ENCODE measurements around the gene KIAA0586. TPM values are rescaled to one million over a fixed set of nuclear protein-coding genes. Genes with fewer than 3 reads are reported as not detected.
"Not testable (repeated sequence)": the region's sequence is repeated elsewhere in the genome, so short reads cannot be mapped to it uniquely, and the experiment has no call there.

KIAA0586 gene
- total RNA-seq, 2 experiments from 2014 or later, result 19.1 to 20.6 TPM

DNA sequence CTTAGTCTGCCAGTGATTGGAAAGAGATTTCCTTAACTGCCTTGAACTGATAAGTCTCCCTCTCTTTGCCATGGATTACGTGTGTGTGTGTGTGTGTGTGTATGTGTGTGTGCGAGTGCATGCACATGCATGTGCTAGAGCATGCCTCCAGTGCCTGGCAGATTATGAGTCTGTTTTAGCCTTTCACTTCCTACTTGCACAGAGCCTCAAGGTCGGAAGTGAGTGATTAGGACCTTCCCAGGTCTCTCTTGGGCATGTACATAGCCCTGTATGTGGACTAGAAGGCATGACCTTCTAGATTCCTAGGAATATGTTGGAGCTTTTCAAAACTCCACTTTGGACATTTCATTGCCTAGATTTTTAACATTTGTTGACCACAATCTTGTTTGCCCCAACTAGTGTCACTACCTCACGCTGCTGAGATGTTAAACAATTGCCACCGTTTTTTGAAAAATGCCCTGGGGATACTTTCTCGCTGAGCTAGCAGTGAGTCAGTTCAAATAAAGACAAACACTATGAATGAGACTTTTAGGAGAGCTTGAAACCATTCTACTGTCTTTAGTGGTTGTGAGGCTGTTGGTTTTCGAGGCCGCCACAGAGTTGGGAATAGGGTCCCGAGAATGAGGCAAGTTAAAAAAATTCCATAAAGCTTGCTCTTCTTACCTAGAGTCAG lies 28.2 kb downstream of the KIAA0586 start:
- ChIA-PET CTCF (no interaction called here), POLR2A (no interaction called here)

DNA sequence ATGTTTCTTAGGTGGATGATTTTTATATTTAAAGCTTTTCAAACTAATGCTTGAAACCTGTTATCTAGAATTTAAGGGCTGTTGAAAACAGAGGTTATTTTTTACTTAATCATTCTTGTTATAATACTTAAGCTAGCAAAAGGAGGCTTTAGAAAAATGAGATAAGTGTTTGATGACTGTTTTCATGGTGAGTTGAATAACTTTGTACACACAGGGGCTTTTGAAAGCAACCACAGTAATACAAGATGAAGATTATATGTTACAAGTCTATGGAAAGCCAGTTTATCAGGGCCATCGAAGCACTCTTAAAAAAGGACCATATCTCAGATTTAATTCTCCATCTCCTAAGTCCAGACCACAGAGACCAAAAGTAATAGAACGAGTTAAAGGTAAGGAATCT lies 33.3 kb downstream of the KIAA0586 start:
- ChIA-PET CTCF (interaction anchor here (0.6 kb wide), 1 partner anchor 1032 kb away, joined by 4 read pairs; no protein-coding TSS in a partner anchor), POLR2A (no interaction called here)

DNA sequence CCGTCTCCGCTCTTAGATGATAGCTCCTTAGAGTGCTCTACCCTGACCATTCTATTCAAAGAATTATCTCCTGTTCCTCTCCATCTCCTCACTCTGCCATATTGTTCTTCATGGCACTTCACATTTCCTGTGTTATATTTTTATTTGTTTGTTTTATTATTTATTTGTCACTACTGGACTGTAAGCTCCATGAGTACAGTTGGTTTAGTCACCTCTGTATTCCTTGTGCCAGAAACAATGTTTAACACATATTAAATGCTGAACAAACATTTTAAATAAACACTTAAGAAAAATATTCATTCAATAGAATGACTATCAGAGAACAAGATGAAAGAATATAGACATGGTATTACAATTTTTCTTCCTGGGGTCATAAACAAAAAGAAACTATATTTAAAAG lies 35.6 kb downstream of the KIAA0586 start:
- ChIA-PET CTCF (no interaction called here), POLR2A (interaction anchor here (1.0 kb wide), 1 partner anchor 101 kb away, joined by 3 read pairs; no protein-coding TSS in a partner anchor)

DNA sequence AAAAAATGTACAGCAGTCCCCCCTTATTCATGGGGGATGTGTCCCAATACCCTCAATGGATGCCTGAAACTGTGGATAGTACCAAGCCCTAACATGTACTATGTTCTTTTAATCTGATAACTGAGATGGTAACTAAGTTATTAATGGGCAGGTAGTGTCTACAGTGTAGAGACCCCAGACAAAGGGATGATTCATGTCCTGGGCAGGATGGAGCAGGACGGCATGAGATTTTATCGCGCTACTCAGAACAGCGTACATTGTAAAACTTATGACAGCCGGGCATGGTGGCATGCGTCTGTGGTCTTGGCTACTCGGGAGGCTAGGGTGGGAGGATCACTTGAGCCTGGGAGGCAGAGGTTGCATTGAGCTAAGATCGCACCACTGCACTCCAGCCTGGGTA lies 37.1 kb downstream of the KIAA0586 start:
- ChIA-PET CTCF (no interaction called here), POLR2A (no interaction called here)

DNA sequence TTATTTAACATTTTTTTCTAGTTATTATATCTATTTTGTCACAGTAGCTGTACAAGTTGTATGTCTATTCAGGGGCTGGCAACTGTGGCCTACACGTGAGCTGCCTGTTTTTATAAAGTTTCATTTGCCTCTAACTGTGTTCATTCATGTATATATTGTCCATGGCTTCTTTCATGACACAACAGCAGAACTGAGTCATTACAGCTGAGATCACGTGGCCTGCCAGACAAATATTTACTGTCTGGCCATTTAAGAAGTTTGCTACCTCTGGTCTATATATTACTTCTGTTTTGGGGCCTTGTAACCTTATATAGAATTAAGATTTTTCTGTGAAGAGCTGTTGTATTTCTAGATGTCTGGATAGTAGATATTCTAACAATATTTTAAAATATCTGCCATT lies 37.9 kb downstream of the KIAA0586 start:
- ChIA-PET CTCF (no interaction called here), POLR2A (no interaction called here)

DNA sequence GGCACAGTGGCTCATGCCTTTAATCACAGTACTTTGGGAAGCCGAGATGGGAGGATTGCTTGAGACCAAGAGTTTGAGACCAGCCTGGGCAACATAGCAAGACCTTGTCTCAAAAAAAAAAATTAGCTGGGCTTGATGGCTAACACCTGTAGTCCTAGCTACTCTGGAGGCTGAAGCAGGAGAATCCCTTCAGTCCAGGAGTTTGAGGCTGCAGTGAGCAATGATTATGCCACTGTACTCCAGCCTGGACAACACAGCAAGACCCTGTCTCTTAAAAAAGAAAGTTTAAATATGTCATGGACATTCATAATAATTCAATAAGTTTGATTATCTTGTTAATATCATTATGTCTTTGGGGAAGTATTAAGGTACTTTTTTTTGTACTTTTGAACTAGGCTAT lies 38.9 kb downstream of the KIAA0586 start:
- POLR2A ChIA-PET, result no interaction called here
- CTCF ChIA-PET, result no interaction called here

DNA sequence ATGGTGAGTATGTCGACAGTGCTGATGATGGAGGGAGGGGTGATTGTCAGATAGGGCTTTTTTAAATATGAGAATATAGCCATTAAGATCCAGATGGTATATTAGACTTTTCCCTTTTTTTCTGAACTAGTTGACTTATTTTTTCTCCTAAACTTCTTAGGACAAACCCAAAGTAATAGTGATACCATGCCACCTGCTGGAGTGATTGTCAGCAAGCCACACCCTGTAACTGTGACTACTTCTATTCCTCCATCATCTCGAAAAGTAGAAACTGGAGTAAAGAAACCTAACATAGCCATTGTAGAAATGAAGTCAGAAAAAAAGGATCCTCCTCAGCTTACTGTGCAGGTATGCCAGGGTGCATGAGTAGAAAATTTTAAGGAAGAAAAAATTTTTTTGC lies 40.1 kb downstream of the KIAA0586 start:
- CTCF ChIA-PET, result no interaction called here
- POLR2A ChIA-PET, result no interaction called here

DNA sequence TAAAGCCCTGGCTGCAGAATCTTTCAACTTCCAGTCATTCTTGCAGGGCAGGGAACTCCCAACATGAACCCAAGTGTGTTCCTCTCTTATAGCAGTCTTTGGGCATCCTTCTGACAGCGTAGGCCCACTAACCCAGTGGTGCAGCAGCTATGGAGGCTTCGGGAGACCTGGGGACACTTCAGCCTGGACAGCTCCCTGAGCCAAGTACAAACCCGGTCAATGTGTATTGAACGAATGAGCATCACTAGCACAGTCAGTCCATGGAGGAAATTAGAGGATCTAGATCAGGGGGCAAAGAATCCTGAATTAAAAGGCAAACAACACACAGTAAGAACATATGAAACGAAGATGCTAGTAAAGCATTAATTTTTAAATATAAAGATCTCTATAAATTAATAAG lies 41.8 kb downstream of the KIAA0586 start:
- CTCF ChIA-PET, result no interaction called here
- POLR2A ChIA-PET, result no interaction called here

DNA sequence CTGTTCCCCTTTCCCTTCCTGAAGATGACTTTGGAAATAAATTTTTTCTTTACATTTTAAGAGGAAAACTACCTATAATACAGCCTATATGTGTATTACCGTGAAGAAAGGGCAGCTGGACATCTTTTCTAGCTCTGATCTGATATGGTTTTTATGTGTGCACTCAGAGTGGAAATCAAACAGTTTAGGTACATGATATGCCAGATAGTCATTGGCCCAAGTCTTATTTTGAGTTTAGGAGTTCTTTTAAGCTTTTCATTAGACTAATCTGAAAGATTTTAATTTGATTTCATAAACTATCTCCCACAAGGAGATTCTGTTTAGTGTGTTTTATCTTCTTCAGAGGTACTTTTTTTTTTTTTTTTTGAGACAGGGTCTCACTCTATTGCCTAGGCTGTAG lies 48.8 kb downstream of the KIAA0586 start:
- POLR2A ChIA-PET, result interaction anchor here (0.7 kb wide), 1 partner anchor 712 kb away, joined by 8 read pairs; no protein-coding TSS in a partner anchor
- CTCF ChIA-PET, result no interaction called here

DNA sequence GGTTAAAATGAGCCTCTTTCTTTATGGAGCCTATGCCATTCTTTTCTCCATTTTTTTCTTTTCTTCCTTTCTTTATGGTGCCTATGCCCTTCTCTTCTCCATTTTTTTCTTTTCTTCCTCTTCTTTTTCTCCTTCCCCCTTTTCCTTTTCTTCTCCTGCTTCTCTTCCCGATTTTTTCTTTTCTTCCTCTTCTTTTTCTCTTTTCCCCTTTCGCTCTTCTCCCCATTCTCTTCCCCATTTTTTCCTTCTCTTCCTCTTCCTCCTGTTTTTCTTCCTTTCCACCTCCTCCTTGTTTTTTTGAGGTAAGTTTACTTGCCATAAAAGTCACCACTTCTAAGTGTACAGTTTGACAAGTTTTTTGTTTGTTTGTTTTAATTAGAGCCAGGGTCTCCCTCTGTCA lies 50.1 kb downstream of the KIAA0586 start:
- ChIA-PET CTCF (no interaction called here), POLR2A (interaction anchor here (0.6 kb wide), 1 partner anchor 517 kb away, joined by 3 read pairs; no protein-coding TSS in a partner anchor)

DNA sequence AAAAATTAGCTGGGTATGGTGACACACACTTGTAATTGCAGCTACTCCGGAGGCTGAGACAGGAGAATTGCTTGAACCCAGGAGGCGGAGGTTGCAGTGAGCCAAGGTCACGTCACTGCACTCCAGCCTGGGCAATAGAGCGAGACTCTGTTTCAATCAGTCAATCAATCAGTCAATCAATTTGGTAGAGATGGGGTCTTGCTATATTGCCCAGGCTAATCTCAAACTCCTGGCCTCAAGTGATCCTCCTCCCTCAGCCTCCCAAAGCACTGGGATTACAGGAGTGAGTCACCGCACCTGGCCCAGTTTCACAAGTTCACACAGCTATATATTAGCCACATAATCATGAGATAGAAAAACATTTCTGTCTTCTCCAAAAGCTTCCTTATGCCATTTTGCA lies 50.8 kb downstream of the KIAA0586 start:
- CTCF ChIA-PET, POLR2A ChIA-PET: not testable (repeated sequence)

DNA sequence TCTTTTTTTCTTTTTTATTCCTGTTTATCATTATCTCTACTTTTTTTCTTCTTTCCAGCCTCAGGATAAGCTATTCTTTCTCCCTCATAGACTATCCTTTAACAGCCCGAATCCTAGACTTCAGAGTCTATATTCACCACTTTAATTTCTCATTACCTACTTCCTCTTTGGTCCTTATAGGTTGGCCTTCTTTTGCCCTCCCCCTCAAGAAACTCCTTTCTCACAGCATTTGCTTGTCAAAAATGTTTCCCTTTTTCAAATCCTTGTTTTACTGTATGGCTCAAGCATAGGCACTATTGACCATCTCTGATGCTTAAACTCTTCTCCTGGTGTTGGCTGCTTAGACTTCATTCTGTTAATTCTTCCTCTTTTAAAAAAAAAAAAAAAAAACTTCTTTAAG lies 52.5 kb downstream of the KIAA0586 start:
- POLR2A ChIA-PET, result no interaction called here
- CTCF ChIA-PET, result no interaction called here

DNA sequence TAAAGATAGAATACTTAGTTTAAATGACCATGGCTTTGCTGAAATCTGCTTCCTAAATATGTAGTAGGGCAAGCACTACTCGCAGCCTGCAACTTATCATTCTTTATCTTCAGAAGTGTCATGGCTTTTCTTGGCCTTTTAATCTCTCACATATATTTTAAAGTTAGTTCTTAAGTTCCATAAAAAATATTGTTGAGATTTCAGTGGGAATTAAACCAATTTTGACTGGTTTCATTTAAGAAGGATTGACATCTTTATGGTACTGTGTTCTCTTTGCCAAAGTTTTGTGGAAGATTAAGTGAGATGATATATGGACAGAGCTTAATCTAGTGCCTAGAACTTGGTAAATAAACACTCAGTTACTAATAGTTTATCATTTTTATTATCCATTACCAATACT lies 56.7 kb downstream of the KIAA0586 start:
- CTCF ChIA-PET, result no interaction called here
- POLR2A ChIA-PET, result no interaction called here

DNA sequence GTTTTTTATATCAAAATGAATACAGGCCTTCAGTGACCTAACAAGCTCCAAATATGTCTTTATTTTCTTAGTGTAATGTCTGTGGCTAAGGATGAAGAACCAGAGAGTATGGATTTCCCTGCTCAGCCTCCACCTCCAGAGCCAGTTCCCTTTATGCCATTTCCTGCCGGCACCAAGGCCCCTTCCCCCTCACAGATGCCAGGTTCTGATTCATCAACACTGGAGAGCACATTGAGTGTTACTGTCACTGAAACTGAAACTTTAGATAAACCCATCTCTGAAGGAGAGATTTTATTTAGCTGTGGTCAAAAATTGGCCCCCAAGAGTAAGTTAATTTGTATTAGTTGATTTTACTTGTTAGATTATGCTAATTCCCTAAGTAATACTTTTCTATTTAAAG lies 61.0 kb downstream of the KIAA0586 start:
- ChIA-PET POLR2A (no interaction called here), CTCF (no interaction called here)

DNA sequence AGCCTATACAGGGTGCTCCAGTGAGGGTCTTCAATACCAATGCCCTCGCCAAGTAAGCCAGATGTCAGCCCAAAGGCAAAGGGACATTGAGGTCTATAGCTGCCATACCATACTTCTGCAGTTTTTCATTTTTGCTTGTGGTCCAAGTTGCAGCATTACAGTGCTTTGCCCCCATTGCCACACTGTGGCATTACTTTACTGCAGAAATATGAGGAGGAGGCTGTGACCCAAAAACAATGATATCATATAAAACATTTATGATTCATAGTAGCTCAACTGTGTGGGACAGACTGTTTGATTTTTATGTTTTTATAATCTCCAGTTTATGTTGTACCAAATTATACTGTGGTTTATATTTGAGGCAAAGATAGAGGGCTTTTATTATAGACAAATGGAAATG lies 64.1 kb downstream of the KIAA0586 start:
- POLR2A ChIA-PET, result no interaction called here
- CTCF ChIA-PET, result no interaction called here

DNA sequence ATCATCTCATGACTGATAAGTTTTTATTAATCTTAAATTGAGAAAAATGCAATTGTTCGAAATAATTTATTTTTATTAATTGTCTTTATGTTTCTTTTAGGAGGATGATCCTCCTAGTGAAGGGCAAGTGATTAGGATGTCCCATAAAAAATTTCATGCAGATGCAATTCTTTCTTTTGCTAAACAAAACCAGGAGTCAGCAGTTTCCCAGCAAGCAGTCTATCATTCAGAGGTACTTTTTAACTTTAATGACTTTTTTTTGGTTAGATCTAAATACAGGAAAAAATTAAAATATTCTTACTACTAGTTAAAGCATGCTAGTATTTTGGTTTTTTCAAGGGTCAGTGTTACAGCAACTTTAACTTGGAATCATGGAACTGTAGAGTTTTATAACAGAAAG lies 64.5 kb downstream of the KIAA0586 start:
- POLR2A ChIA-PET, result no interaction called here

DNA sequence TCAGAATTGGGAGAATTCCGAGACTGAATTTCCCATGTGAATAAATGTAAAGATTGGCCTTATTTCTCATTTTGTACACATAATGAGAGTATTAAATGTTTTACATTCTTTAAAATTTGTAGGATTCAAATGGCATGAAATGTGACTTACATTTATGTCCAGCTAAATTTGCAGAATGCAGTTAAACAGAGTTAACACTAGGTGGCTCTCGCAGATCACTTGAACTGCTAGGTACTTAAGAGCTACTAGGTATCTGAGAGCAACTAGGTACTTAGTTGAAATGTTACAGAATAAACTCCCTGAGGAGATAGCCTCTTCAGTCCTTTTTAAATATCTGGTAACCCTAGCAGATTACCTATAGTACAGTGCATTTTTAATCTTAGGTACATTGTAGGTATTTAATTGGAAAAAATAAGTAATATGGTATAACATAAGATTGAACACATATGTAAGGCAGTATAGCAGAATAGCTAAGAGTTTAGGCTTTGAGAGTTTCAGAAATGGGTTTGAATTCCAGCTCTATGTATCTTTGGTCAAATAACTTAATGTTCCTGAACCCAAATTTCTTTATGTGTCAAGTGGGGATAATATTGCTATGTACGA lies 73.8 kb downstream of the KIAA0586 start:
- ChIA-PET CTCF (interaction anchor here (0.9 to 1.1 kb wide), 4 partner anchors 17 to 627 kb away, joined by 3 read pairs; no protein-coding TSS in a partner anchor), POLR2A (no interaction called here)

More for the DNA sequence above, 64.5 kb downstream of the KIAA0586 start:
- CTCF ChIA-PET, result no interaction called here

DNA sequence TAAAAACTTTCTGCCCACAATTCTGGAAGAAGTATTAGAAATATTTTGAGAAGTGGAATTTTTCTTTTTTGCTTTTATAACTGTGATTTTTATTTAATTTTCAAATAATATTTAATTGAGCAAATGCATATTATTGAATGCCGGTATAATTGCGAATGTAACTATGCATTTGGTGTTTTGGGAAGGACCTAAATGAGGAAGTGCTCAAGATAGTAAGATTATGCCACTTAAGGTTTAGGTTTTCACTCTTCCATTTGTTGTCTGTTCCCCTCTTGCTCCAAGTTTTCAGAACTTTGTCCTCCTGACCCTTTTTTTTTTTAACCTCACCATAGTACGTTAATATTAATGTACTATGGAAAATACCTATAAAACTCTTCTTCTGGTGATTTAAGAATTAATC lies 85.8 kb downstream of the KIAA0586 start:
- CTCF ChIA-PET, result no interaction called here
- POLR2A ChIA-PET, result no interaction called here

DNA sequence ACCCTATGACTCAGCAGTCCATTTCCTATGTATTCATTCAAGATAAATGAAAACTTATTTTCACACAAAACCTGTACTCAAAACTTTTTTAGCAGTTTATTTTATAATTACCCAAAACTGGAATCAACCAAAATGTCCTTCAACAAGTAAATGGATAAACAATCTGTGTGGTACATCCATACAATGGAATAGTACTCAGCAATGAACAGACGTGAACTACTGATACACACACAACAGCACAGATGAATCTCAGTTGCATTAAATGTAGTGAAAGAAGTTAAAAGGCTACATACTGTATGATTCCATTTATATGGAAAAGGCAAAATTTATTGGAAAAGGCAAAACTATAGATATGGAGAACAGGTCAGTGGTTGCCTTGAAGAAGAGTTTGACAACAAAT lies 90.1 kb downstream of the KIAA0586 start:
- POLR2A ChIA-PET, result no interaction called here
- CTCF ChIA-PET, result no interaction called here

DNA sequence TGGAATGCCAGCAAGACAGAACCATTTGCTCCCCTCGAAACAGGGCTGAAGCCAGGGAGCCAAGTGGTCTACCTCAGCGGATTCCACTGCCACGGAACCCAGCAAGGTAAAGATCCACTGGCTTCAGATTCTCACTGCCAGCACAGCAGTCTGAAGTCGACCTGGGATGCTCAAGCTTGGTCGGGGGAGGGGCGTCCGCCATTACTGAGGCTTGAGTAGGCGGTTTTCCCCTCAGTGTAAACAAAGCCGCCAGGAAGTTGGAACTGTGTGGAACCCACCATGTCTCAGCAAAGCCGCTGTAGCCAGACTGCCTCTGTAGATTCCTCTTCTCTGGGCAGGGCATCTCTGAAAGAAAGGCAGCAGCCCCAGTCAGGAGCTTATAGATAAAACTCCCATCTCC lies 98.2 kb downstream of the KIAA0586 start:
- CTCF ChIA-PET, POLR2A ChIA-PET: not testable (repeated sequence)

DNA sequence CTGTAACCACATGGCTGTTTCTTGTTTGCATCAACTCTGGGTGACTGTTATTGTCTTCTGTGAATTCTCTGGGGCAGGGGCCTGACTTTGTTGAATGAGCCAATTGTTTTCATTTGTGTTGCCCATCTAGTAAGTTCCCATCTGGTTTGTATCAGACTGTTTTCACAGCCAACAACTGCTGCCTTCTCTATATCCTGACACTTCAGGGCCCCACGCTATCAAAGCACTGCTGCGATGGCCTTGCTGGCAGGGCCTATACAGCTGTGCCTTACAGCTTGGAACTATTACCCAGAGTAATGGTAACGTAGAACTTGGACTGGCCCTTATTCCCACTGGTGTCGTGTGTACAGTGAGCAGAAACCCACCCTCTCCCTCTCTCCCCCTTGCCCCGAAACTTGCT lies 105.9 kb downstream of the KIAA0586 start:
- POLR2A ChIA-PET, result no interaction called here
- CTCF ChIA-PET, result no interaction called here

DNA sequence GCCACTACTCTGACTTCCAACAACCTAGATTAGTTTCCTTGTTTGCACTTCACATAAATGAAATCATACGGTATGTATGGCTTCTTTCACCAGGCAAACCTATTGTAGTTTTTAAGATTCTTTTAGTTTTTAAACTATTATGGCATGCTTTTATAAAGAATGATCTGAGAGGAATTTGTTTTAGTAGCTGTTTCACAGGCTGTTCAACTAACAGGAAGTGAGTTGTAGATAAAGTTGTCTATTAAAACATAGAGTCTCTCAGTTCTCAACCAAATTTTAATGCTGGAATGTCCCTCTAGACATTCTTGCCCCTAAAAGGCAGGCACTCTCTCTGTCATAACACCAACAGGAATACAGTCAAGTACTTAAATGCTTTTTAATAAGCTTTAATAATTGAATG lies 107.5 kb downstream of the KIAA0586 start:
- ChIA-PET POLR2A (no interaction called here), CTCF (no interaction called here)

Data from activated CD8-positive, alpha-beta memory T cell treated with anti-CD3 and anti-CD28 coated beads for 36 hours (primary cell).